ENCODE results near the gene PTK7. TPM values are rescaled to one million over a fixed set of nuclear protein-coding genes. Genes with fewer than 3 reads are reported as not detected.

The PTK7 gene
- total and polyA plus RNA-seq, 2 donors (not counting 3 experiments of a cell fraction or from before 2014, with no cell fraction given) = 41.9 to 65.6 TPM

GRCh38 chr6:43105538-43106222, 29.6 kb downstream of the PTK7 start:
- DNase-seq (ENCODE audit: low read depth, low spot score) = no peak
- no peaks in the 10 kb centered on the region for H4K20me1 ChIP-seq (replicated peaks; ENCODE audit: control insufficient read depth, extremely low read depth, insufficient read depth, low read length)
- dilution Hi-C loops (cut with MboI; ENCODE audit: extremely low pct_ligation_motif_present, low sequenced_read_pairs) (no loop called here), intact Hi-C loops (cut with micrococcal nuclease) (no loop called here)
- no peaks in the 10 kb centered on the region for H3K4me1 ChIP-seq (ENCODE audit: control insufficient read depth, extremely low read depth, insufficient read depth, low read length)
- H3K79me2 ChIP-seq (ENCODE audit: control insufficient read depth, insufficient read depth, low read length) = no peaks in the 10 kb centered on the region
- no peak overlapping the region for H3K27ac ChIP-seq (ENCODE audit: insufficient read depth, low read depth, low read length)
- no peak overlapping the region for H3K9ac ChIP-seq (replicated peaks; ENCODE audit: extremely low read depth, insufficient read depth, low read length)
- CTCF ChIA-PET = interaction anchor here (0.6 kb wide), 1 partner anchor 52 kb away, joined by 3 read pairs; the partner anchor contains the start of gene CUL7
- no peaks in the 10 kb centered on the region for H3K36me3 ChIP-seq (ENCODE audit: control insufficient read depth in 2 of 2, extremely low read depth in 1 of 2, insufficient read depth in 2 of 2, low read length in 2 of 2)
- H3K4me3 ChIP-seq (replicated peaks in 1 of 3; ENCODE audit: insufficient read depth in 1 of 3, low read depth in 1 of 3, low read length in 3 of 3) = no peak overlapping the region
- H3K4me2 ChIP-seq (ENCODE audit: insufficient read depth, low read length) = no peak overlapping the region
- H2AFZ ChIP-seq (ENCODE audit: low read depth, low read length) = no peak overlapping the region
- no TSS peak for BruUV-seq (replicated peaks)
- H3K9me3 ChIP-seq (replicated peaks; ENCODE audit: control insufficient read depth, insufficient read depth, low read length) = no peaks in the 10 kb centered on the region
- no peaks in the 10 kb centered on the region for H3K9me1 ChIP-seq (replicated peaks; ENCODE audit: control insufficient read depth, extremely low read depth, insufficient read depth, low read length)
- POLR2A ChIA-PET = no interaction called here
- TF ChIP-seq POLR2A (IDR thresholded peaks at IDR 0.05; ENCODE audit: low read depth, low read length) (no peak), MAX (IDR thresholded peaks at IDR 0.05; ENCODE audit: insufficient read depth, insufficient read length) (no peak), JUN (IDR thresholded peaks at IDR 0.05; ENCODE audit: borderline replicate concordance, insufficient read depth, insufficient read length, low read depth) (no peak), MYC (IDR thresholded peaks at IDR 0.05; ENCODE audit: low read depth, low read length) (no peak), EZH2 (IDR thresholded peaks at IDR 0.05; ENCODE audit: borderline replicate concordance, low read depth, low read length, severe bottlenecking) (no peak), CTCF (IDR thresholded peaks at IDR 0.05; ENCODE audit: extremely low read depth in 1 of 2, insufficient read depth in 1 of 2, low read depth in 1 of 2, low read length in 2 of 2) (no peak), GATA2 (IDR thresholded peaks at IDR 0.05; ENCODE audit: insufficient read depth, insufficient read length, low read depth, low read length) (no peak), FOS (IDR thresholded peaks at IDR 0.05; ENCODE audit: borderline replicate concordance, insufficient read depth, low read length) (no peak), POLR2AphosphoS5 (IDR thresholded peaks at IDR 0.05; ENCODE audit: insufficient read depth, low read depth, low read length) (no peak)
- no peaks in the 10 kb centered on the region for H3K27me3 ChIP-seq (ENCODE audit: control insufficient read depth in 2 of 2, insufficient read depth in 2 of 2, low read length in 2 of 2)
- FAIRE-seq = no peak
